Stimulated activated naive CD4-positive, alpha-beta T cell (primary cell): ENCODE measurements around the gene INVS.
A peak's percentile ranks its signal among the peaks of the same experiment; 100 is the strongest.
"Not testable (repeated sequence)": the region's sequence is repeated elsewhere in the genome, so short reads cannot be mapped to it uniquely, and the experiment has no call there.

Experiments
- DNase-seq, 6 experiments: peaks; one replicate each; lab custom pipeline; 2025; lab: John Stamatoyannopoulos, UW

The INVS gene

DNA sequence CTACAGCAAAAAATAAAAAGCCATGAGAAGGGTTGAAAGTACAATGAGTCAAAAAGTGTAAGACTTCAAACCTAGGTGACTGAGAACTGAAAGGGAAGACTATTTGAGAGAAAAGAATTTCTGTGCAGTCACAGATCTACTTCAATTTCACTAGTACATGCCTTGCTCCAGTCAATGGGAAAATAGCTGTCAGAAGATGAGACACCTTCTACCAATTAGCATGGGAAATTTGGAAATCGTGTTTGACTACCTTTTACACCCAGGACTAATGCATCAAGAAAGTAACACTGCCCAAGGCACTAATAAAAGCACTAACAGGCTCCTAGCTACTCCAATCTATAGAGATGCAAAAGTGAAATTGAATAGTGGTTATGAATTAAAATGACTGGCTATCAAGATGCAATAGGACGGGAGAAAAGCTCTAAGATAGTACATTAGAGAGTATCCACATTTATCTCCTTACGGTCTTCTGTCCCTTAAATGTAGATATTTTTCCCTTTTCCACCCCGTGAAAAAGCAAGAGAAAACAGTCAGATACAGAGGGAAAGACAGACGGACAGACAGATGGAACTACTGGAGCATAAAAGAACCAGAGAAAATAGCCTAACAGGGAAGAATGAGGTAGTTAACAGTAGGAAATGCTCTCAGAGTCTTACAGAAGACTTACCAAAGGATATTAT, 15.5 kb upstream of the INVS start:
- DNase-seq = no peak

DNA sequence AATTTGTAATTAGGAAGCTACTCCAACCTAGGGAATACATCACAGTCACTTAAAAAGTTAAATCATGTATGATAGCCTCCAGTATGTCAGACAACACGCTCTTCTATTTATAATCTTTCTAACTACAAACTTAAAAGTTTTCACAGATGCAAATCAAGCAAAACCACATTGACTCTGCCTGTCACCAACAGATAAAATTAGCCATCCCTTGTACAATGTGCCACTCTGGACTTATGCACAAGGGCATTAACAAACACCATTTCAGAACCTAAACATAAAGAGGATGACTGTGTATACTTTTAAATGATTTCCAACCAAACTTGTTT, 15.0 kb upstream of the INVS start:
- DNase-seq = no peak

DNA sequence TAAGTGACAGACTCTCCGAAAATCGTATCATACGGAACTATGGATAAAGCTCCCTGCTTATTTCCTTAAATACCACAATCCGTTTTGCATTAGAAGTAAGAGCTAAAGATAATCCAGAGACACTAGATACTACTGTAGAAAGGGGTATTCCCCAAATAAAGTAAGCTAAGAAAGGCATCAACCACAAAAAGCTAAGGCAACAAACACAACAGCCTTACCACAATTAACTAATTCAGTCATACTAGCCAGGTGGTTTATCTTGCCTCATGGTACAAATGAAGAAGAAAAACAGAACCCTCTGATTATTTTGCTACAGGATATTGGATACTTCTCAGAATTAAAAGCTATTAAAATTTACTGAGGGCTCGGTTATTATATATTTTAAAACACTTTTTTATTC, 14.3 kb upstream of the INVS start:
- no peak for DNase-seq

DNA sequence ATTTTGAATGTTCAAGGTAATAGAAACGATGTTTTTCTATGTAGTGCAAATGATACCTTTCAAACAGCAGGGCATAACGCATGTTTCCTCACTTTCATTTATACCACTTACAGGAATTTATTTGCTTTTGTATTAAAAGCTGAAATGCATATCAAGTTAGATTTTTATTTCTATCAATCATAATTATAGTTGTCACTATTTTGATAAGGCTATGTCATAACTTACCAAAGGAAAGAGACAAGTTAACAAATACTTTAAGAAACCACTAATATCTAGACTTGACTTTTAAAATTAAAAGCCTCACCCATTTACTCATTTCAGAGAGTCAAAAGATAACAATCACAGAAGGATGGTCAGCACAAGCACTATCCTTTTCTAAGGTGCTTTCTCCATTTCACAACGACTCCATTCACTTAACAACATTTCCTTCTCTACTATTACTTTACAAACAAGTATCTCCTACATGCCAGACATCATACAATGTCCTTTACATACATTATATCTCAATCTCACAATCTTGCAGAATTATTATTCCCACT, 12.9 kb upstream of the INVS start:
- DNase-seq = no peak

DNA sequence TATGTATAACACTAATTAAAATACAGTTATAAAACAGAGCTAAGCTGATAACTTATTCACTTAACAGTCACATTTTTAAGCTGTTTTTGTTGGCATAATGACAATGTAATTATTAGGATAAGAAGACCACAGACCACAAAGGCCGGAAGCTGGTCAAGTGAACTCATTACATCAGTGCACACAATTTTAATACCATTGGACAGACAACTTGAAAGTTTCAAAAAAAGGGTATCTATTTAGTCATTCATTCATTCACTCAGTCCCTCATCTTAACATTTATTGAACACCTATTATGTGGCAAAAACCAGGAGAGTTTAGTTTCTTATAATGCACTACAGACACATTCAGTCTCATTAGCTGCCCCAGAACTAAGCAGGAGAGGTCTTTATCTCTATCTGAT, 11.8 kb upstream of the INVS start:
- DNase-seq = no peak

DNA sequence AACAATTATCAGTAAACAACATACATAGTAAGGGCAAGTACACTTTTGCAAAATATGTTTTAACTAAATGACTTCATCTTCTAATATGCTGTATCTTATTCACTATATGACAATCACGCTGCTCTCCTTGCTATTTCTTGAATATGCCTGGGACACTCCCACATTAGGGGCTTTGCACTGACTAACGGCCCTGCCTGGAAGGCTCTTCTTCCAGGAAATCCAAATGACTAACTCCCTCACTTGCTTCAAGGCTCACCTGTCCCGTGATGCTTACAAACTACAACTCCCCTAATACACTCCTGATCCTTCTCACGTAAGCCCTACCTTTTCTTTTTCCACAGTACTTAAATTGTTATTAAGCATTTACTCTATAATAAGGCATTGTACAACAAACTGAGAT, 10.8 kb upstream of the INVS start:
- no peak for DNase-seq

DNA sequence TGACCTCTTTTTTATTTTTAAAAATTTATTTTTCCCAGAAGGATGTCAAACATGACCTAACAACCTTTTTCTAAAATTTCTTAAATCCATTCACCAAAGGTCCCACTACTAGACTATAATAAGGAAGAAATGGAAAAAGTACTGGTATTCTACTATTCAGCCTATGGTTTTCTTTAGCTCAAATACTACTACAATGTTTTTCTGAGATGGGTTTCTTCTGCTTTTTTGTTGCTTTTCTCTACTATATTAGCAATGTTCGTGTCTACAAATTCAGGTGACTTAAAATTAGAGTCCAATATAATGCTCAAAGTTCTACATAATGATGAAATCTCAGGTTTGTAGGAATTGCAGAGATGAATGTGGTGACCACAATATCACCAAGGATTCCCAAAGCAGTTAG, 8.2 kb upstream of the INVS start:
- DNase-seq = no peak

DNA sequence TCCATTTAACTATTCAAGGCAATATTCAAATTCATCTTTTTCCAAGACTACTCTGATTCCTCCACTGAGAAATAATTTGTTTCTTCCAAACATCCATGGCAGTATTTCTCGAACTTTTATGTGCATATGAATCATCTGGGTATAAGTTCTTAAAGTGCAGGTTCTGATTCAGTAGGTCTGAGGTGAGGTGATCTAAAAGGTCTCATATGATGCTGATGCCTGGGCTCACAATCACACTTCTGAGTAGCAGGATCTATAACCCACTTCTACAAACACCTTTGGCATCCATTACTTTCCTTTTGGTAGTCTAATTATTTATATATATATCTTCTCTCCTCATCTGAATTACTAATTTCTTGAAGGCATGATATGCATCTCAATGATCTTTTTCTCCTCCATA, 7.4 kb upstream of the INVS start:
- no peak for DNase-seq

DNA sequence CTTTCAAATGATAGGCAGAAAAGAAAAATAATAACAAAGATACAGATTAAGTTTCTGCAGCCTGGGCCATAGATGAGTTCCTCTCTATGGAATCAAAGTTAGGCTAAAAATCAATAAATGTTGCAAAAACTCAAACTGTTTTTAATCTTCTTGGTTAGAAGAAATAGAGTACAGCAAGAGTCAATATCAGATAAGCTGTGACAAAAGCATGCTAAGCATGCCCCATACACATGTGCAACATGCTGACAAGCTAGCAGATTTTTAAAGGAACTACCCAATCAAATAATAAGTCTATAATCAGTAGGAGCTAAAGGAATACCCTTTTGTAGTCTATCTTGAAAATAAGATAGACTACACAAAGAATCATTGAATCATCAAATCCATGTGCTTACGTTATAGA, 7.0 kb upstream of the INVS start:
- DNase-seq = no peak

DNA sequence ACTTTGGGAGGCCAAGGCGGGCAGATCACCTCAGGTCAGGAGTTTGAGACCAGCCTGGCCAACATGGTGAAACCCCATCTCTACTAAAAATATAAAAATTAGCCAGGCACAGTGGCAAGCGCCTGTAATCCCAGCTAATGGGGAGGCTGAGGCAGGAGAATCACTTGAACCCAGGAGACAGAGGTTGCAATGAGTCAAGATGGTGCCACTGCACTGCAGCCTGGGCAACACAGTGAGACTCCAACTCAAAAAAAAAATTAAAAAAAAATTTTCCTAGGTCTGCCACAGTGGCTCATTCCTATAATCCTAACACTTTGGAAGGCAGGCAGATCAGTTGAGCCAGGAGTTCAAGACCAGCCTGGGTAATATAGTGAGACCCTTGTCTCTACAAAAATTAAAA, 4.6 kb upstream of the INVS start:
- not testable (repeated sequence) for DNase-seq

DNA sequence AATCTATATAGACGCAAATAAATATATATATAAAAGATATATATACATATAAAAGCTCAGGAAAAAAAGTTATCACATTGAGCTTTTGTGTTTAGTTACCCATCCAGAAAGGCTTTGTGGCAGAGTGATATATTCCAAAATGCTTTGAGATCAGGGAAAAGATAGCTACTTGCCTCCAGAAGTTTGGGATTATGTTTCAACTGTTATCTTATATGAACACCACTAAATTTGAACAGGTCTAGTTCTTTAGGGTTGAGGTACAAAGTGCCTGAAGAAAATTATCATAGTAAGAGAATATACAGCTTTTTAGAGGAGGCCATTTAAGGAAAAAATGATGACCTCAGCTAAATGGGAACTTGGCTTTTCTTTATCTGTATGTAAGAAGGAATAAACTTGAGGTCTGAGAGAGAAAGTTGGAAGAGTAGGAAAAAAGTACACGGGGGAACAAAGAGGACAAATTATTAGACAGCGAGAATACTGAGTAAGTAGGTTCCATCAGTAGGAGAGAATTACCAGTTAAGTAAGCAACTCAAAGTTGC, 2.6 kb upstream of the INVS start:
- DNase-seq = no peak

DNA sequence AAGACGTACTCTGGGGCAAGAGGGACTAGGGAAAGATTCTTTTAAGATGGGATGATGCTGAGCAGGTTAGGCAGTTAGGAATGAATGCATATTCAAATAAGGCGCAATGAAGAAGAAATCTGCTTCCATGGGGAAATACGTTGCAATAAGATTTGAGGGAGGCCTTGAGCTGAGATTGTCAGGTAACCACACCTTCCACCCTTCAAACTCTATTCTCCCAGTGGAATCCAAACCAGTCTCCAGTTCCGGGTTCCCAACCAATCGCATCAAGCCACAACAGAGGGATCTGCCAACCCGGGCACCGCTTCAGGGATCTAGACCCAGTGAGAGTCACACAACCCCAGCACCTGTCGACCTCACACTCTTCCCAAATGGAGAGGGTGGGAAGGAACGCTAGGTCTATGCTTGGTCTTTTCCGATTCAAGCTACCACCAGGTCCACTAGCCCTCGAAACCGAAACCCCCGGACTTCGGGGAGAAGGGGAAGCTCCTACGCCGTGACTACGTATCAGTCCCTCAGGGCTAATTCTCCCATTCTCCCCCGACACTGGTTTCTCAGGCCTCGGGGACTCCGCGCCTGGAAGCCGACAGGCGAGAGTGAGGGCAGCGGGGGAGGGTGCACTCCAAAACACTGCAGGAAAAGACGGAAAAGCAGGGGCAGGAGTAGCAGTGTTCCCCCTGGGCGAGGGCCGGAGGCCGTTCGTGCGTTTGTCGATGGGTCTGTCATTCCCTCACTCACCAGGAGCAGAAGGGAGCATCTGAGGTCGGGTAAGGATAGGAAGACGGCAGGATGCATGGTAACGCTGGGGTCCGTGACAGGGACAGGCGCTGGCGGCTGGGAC, 777 bp upstream of the INVS start:
- DNase-seq = peak in 3 of 6 experiments; percentile 11 to 39 (median 31)

DNA sequence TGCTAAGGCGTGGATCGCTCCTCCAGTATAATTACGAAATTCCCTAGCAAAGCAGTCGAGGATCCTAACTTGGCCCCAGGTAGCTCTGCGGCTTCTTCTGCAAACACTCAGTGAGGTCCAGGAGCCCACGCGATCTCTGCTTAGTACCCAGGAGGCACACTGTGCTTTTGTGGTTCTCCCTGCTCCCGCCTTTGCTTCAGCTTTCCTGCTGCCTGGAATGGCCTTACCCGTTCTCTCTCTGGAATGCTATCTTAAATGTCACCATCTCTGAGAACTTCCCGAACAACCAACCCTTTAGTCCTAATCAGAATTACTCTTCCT, 639 bp downstream of the INVS start:
- DNase-seq = peak in 2 of 6 experiments; percentile 7 to 39

DNA sequence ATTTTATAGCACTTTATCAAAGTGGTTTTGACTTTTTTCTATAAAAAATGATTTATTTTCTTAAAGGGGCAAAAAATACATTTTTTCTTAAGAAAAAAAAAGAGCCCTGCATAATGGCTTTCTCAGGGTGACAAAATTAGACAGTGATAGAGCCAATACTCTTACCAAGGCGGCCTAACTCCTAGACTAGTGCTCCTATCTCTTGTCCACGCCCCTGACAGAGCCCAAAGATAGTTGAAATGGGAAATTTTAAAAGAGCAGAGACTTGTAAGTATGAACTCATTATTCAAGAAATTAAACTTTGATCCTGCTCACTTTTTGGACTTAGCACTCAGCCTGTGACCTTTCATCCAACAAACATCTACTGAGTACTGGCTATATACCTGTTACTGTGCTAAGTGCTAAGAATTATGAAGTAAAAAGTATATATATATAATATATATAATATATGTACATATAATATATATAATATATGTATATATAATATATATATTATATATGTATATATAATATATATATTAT, 1.2 kb downstream of the INVS start:
- DNase-seq = no peak

DNA sequence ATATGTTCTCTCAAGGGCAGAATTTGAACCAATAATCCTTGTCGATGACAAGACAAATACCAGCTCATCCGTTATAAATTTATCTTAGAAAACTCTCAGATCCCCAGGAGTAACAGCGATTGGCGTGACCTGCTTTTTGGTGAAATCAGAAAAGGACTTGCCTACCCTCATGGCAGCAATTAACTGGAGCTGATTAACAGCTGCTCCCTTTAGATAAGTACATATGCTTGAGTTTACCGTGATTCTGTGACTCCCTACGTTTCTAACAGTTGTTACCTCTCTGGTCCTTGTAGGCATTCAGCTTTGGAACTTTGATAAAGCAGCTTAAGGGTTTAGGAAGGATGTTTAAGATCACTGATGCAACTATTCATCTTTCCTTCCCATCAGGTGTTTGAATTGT, 2.6 kb downstream of the INVS start:
- no peak for DNase-seq

DNA sequence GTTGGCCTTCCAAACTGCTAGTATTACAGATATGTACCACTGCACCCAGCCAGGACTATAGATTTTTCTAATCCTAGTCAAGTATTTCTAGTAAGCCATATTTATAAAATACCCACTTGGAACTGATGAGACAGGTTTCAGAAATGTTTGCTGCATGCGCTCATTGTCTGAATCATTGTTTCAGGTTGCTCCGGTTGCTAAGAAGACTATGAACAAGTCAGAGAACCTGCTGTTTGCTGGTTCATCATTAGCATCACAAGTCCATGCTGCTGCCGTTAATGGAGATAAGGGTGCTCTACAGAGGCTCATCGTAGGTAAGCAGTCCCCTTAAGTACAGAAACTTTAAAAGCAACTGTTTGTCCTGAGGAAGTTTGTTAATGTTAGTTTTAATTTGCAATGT, 5.3 kb downstream of the INVS start:
- no peak for DNase-seq

DNA sequence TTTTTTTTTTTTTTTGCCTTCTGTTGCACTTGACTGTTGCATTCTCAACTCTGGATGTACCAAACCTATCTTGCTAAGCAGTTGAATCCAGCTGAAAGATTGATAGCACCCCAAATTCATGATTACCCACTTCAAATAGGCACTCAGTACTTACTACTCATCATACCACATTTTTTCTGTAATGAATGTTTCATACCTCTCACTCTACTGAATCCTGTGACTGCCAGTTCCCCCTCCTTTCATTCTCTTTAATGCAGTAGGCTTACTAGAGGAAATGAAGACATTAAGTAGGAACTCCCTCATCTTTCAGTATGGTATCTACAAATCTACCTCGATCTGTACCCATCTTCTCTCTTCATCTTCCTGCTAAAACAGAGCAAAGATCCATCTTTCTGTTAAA, 6.8 kb downstream of the INVS start:
- no peak for DNase-seq

DNA sequence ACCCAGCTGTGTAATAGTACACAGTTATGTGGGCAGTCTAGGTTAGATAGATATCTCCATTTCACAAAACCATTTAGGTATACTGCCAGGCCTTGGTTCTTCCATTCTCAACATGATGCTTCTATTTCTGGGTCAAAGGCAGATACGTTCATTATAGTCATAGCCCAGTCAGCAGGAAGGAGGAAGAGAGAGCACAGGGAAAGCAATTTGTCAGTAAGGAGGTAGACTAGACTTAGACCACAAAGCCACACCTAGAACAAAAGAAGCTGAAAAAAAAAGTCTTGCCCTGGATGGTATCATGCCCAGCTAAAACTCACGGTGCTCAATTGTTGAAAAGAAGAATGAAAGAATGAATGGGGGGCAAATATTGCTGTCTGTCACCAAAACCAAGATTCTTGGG, 7.6 kb downstream of the INVS start:
- no peak for DNase-seq

DNA sequence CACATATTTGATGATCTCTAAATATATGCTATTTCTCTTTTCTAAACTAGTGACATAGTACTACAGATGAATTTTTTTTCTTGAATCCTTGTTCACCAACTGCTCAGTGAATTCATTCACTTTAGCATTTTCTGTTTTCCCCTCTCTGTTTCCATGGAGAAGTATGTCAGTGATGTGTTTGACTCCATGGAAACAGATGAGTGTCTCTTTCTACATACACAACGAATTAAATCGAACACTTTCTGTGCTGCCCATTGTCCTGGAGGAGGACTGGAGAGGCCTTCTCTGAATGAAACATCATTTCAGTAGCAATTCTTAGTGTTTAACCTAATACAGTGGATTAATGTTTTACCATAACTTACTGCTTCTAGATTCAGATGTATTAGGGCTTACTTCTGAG, 9.5 kb downstream of the INVS start:
- no peak for DNase-seq

DNA sequence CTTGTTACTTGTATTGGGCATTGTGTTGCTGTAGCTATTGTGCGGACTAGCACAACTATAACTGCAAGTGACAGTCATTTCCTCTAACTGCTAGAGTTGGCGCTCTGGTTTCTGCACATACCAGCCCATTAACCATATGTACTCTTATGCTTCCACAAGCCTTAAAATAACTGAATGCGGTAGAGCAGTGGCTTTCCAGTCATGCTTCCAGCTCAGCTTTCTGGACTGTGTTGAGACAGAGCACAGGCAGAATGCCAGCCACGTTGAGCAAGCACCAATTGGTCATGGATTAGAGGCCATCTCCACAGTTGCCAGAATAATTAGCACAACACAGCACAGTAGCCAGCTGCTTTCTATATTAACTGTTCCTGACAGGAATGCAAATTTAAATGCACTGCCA, 12.2 kb downstream of the INVS start:
- DNase-seq = no peak

DNA sequence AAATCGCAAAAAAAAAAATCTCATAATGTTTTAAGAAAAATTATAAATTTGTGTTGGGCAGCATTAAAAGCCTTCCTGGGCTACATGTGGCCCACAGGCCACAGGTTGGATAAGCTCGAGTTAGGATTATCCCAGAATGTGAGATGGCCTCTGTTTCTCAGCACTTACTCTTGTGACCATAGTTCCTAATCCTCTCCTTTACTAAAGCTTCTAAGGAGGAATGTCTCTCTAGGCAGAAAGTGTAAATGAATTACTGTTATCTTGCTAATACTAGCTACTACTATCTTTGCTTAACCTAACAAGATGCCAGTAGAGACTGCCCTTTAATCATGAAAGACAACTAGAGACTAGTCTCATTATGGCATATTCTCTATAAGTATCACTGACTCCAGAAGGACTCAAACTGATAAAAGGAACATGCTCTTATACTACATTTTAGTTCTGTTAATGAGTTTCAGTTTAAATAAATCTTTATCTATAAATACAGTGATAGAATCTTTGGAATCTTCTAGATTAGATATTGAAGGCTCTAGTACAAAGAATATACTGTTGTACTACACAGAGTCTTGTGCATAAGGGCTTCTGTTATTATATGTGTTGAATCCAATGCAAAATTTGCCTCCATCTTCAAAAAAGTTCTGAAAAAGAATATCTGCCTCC, 13.8 kb downstream of the INVS start:
- DNase-seq = no peak

DNA sequence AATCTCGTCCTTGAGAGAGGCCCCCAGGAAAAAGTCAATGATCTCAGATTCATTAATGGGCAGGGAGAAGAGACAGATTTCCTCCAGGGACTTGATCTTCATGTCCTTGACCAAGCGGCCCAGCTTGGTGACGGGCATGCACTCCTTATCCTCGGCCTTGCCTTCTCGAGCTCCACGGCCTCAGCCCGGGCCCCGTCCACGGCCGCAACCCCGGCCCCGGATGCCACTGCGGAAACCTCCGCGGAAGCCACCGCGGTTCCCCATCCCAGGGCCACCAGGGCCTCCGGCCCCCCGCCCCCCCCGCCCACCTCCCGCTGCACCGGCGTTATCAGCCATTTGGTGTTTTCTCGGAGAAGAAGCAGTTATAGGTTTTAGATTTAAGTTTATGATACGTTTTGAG, 18.3 kb downstream of the INVS start:
- no peak for DNase-seq

DNA sequence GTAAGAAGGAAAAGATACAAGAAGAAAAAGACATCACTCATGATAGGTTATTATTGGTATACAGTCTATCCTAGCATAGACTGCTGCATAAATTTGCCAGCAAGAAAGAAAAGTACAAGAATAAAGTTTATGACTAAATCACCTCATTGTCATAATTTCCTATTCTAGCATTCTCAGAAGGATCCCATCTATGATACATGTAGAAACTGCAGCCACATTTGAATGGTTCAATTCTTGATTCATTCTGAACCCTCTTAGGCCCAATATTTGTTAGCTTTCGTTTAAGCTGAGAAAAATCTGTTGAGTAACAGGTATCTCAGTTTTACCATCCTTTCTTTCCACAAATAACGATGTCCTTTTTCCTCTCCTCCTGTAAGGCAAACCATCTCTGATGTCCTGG, 21.2 kb downstream of the INVS start:
- DNase-seq = no peak
